ENCODE measurements around the gene OSBPL3. TPM values are rescaled to one million over a fixed set of nuclear protein-coding genes. Genes with fewer than 3 reads are reported as not detected.

Gene OSBPL3
- total RNA-seq, 1 experiment from 2014 or later: 36.8 TPM

DNA sequence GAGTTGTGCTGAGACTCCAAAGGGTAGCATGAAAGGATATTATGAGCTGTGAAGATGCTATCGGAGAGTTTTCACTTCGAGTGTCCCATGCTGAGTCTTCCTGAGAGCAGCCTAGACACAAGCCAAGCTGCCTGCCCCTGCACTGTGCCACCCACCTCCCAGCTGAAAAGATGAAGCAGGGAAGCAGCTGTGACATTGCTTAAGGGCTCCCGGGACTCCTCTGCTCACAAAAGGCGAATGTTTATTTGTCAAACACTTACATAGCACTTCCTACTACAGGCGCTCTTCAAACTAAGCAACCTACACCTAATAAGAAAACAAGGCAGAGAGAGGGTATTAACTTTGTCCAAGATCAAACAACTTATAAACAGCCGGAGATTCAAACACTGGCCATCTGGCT lies 95.6 kb downstream of the OSBPL3 start:
- Histone ChIP-seq H4K20me1 (ENCODE audit: insufficient read depth) (no peaks in the 10 kb centered on the region; the same call in 1 of the 2 replicates), H3K9ac (ENCODE audit: low read length) (no peak overlapping the region), H3K4me1 (ENCODE audit: control insufficient read depth in 1 of 2, insufficient read depth in 2 of 2, low read length in 2 of 2) (peaks cover 4 to 6% of the 10 kb centered on the region in 2 experiments; a peak in 1 of 4 replicates), H3K9me3 (ENCODE audit: control insufficient read depth in 1 of 2, insufficient read depth in 1 of 2, low read depth in 1 of 2, low read length in 2 of 2) (no peaks in the 10 kb centered on the region), H3K4me2 (ENCODE audit: low read length) (no peak overlapping the region), H3K9me2 (ENCODE audit: insufficient read depth) (no peaks in the 10 kb centered on the region), H3K27ac (ENCODE audit: low read depth, low read length) (no peak overlapping the region), H3K4me3 (replicated peaks in 1 of 2; ENCODE audit: low read depth in 1 of 2, low read length in 2 of 2) (no peak overlapping the region), H2AFZ (ENCODE audit: low read depth, low read length, poor library complexity, severe bottlenecking) (no peak overlapping the region), H3K79me2 (ENCODE audit: insufficient read depth, low read length) (0 out of 2 replicates have a peak, but pooled peaks cover 5% of the 10 kb centered on the region), H3K27me3 (ENCODE audit: insufficient read depth, low read length) (no peaks in the 10 kb centered on the region), H3K36me3 (ENCODE audit: control insufficient read depth in 1 of 2, insufficient read depth in 2 of 2, low read length in 2 of 2) (no peaks in the 10 kb centered on the region)
- BruUV-seq (replicated peaks): no TSS peak
- DNase-seq (ENCODE audit: low read depth, low spot score) (no peak), ATAC-seq (no peak)
- CTCF ChIA-PET: interaction anchor here (0.6 kb wide), 1 partner anchor 1920 kb away, joined by 3 read pairs; no protein-coding TSS in a partner anchor
- RAD21 ChIA-PET (ENCODE audit: low non-redundant PET in 1 of 2, low total read pairs in 2 of 2, uncharacterized antibody in 2 of 2, unreplicated experiment in 2 of 2): no interaction called here
- intact Hi-C loops (cut with micrococcal nuclease): loop anchor here (10.0 kb wide), 1 partner anchor 210 kb away; no protein-coding TSS in a partner anchor
- POLR2A ChIA-PET: no interaction called here
- TF ChIP-seq TCF7L2 (IDR thresholded peaks at IDR 0.05; ENCODE audit: borderline replicate concordance, extremely low read depth, insufficient read depth, insufficient read length): no peak
- TF ChIP-seq ZFX (IDR thresholded peaks at IDR 0.05): no peak
- no peak for TF ChIP-seq ZNF274 (IDR thresholded peaks at IDR 0.05; ENCODE audit: low read depth, low read length)
- TF ChIP-seq SRF (IDR thresholded peaks at IDR 0.05; ENCODE audit: low read depth): no peak
- TF ChIP-seq SIN3A (IDR thresholded peaks at IDR 0.05; ENCODE audit: low read depth): no peak
- TF ChIP-seq, protein P1, sequence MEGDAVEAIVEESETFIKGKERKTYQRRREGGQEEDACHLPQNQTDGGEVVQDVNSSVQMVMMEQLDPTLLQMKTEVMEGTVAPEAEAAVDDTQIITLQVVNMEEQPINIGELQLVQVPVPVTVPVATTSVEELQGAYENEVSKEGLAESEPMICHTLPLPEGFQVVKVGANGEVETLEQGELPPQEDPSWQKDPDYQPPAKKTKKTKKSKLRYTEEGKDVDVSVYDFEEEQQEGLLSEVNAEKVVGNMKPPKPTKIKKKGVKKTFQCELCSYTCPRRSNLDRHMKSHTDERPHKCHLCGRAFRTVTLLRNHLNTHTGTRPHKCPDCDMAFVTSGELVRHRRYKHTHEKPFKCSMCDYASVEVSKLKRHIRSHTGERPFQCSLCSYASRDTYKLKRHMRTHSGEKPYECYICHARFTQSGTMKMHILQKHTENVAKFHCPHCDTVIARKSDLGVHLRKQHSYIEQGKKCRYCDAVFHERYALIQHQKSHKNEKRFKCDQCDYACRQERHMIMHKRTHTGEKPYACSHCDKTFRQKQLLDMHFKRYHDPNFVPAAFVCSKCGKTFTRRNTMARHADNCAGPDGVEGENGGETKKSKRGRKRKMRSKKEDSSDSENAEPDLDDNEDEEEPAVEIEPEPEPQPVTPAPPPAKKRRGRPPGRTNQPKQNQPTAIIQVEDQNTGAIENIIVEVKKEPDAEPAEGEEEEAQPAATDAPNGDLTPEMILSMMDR (IDR thresholded peaks at IDR 0.05 in 2 of 3, conservative IDR thresholded peaks at IDR 0.05 in 1 of 3; ENCODE audit: borderline replicate concordance in 1 of 3, insufficient read depth in 1 of 3, low read depth in 2 of 3, low read length in 2 of 3): no peak
- TF ChIP-seq, protein P2, sequence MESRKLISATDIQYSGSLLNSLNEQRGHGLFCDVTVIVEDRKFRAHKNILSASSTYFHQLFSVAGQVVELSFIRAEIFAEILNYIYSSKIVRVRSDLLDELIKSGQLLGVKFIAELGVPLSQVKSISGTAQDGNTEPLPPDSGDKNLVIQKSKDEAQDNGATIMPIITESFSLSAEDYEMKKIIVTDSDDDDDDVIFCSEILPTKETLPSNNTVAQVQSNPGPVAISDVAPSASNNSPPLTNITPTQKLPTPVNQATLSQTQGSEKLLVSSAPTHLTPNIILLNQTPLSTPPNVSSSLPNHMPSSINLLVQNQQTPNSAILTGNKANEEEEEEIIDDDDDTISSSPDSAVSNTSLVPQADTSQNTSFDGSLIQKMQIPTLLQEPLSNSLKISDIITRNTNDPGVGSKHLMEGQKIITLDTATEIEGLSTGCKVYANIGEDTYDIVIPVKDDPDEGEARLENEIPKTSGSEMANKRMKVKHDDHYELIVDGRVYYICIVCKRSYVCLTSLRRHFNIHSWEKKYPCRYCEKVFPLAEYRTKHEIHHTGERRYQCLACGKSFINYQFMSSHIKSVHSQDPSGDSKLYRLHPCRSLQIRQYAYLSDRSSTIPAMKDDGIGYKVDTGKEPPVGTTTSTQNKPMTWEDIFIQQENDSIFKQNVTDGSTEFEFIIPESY (IDR thresholded peaks at IDR 0.05; ENCODE audit: extremely low read depth, insufficient replicate concordance, low read length): no peak
- TF ChIP-seq JUND (IDR thresholded peaks at IDR 0.05): no peak

Data from HCT116 (cell line).